HAP-1 (cell line): ENCODE results near the gene SLC2A10.

ENCODE experiments used
- DNase-seq, 2 experiments: peaks; one replicate each; pipeline ENCODE4 v3.0.0-alpha.2; 2016 to 2020; ENCODE audit warnings: low spot score in 2 of 2
- H3K27me3 ChIP-seq: fragments of 250-450 bp; sonication (Bioruptor Pico); 2 replicates; pipeline ENCODE4 v1.5.1; 2020; ENCODE audit warnings: low read depth, mild to moderate bottlenecking, moderate library complexity
- H3K36me3 ChIP-seq: fragments of 250-450 bp; sonication (Bioruptor Pico); replicated peaks from 2 replicates; pipeline ENCODE4 v1.5.1; 2020; ENCODE audit warnings: mild to moderate bottlenecking
- H3K4me1 ChIP-seq: fragments of 250-450 bp; sonication (Bioruptor Pico); 2 replicates; pipeline ENCODE4 v1.5.1; 2020; ENCODE audit warnings: mild to moderate bottlenecking
- H3K4me3 ChIP-seq: fragments of 250-450 bp; sonication (Bioruptor Pico); 2 replicates; pipeline ENCODE4 v1.5.1; 2020; ENCODE audit warnings: mild to moderate bottlenecking, moderate library complexity
- H3K9me3 ChIP-seq: fragments of 250-450 bp; sonication (Bioruptor Pico); 2 replicates; pipeline ENCODE4 v1.5.1; 2020; ENCODE audit warnings: mild to moderate bottlenecking, moderate library complexity
- in situ Hi-C: fragments of 300-500 bp; cut with MboI; formaldehyde crosslinking; loops from 3 replicates; pipeline ENCODE4 v1.14.3; 2020; ENCODE audit warnings: low sequenced_read_pairs, inconsistent platforms, mixed read lengths

SLC2A10 gene

DNA sequence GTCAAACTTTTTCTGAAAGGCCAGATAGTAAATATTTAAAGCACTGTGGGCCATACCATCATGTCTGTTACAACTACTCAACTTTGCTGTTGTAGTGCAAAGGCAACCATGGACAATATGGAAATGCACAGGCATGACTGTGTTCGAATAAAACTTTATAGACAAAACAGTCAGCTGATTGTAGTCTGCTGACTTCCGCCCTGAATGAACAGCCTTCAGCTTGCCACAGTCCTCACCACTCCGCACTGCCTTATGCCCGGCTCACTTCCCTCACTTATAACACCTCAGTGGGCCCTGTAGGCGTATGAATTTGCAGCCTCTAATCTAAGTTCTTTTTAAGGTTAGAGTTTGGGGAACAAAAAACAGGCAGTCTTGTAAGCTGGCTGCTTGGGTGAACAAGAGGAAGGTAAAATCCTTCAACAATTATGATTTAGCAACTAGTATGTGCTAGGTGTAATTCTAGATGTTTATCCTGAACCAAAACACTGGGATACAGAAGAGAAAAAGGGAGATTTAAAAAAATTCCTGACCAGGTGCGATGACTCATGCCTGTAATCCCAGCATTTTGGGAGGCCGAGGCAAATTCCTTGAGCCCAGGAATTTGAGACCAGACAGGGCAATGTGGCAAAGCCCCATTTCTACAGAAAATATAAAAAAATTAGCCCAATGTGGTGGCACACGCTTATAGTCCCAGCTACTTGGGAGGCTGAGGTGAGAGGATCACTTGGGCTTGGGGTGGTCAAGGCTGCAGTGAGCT lies 6.8 kb upstream of the SLC2A10 start:
- Histone ChIP-seq H3K4me1 (no peaks in the 10 kb centered on the region; the same call in 1 of the 2 replicates), H3K36me3 (no peaks in the 10 kb centered on the region), H3K27me3 (no peaks in the 10 kb centered on the region), H3K9me3 (no peaks in the 10 kb centered on the region), H3K4me3 (no peak overlapping the region)
- in situ Hi-C loops: no loop called here
- DNase-seq: no peak

DNA sequence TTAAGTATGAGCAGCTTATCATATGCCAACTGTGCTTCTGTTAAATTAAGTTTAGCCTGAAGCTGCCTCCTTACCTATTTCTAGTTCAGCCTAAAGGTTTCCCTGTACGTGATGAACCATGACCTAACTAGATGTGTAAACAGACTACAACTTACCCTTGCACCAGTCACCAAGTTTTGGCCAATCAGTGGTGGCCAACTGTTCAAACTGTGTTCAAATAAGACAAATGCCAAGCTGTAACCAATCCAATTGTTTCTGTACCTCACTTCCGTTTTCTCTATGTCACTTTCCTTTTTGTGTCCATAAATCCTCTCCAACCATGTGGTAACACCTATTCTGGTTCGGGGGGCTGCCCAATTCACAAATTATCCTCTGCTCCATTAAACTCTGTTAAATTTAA lies 6.0 kb upstream of the SLC2A10 start:
- no peak overlapping the region for H3K4me3 ChIP-seq
- H3K4me1 ChIP-seq: no peaks in the 10 kb centered on the region; the same call in 1 of the 2 replicates
- no peaks in the 10 kb centered on the region for H3K27me3 ChIP-seq
- no peak for DNase-seq
- in situ Hi-C loops: no loop called here
- no peaks in the 10 kb centered on the region for H3K9me3 ChIP-seq
- no peaks in the 10 kb centered on the region for H3K36me3 ChIP-seq

DNA sequence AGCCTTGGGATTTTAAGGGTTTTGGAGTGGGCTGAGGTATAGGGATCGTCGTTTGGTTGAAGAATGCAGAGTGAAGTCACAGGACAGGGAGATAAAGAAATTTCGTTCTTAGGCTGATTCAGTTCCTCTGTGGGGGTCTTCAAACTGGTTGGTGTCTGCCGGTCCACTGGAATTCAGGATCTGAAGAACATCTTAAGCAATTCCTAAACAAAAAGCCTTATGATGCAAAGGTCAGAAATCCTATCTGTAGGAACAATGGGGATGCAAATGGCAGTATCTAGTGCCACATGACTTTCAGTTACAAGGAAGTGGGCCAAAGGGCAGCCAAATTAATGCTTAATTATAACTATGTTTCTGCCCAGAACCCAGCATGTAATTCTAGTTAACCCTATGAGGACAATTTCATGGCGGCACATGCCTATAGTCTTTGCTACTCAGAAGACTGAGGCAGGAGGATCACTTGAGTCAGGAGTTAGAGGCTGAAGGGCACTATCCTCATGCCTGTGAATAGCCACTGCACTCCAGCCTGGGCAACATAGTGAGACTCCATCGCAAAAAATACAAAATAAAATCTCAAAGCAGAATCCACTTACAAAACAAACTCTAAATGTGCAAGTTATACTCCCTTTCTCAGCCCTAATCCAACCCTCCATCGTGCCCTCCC lies 4.6 kb upstream of the SLC2A10 start:
- H3K9me3 ChIP-seq: no peaks in the 10 kb centered on the region
- H3K36me3 ChIP-seq: no peaks in the 10 kb centered on the region
- no peak for DNase-seq
- H3K27me3 ChIP-seq: no peaks in the 10 kb centered on the region
- in situ Hi-C loops: no loop called here
- no peaks in the 10 kb centered on the region; the same call in 1 of the 2 replicates for H3K4me1 ChIP-seq
- H3K4me3 ChIP-seq: no peak overlapping the region

DNA sequence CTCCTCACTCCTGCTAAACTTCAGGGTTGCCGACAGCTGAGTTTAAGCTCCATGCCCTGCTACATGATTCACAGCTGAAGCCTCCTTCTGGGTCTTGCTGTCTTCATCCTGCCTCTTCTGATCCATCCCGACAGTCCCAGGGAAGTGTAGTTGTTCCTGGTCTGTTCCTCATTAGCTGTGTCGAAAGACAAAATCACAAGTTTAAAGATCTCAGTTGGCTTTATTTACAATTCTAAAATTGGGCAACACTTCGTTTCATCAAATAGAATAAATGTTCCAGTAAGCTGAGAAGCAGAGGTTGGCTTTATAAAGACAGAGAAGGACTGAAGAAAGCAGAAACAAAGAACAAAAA lies 4.1 kb upstream of the SLC2A10 start:
- in situ Hi-C loops: no loop called here
- no peak overlapping the region for H3K4me3 ChIP-seq
- H3K27me3 ChIP-seq: no peaks in the 10 kb centered on the region
- H3K36me3 ChIP-seq: no peaks in the 10 kb centered on the region
- H3K9me3 ChIP-seq: no peaks in the 10 kb centered on the region
- no peaks in the 10 kb centered on the region; the same call in 1 of the 2 replicates for H3K4me1 ChIP-seq
- DNase-seq: no peak

DNA sequence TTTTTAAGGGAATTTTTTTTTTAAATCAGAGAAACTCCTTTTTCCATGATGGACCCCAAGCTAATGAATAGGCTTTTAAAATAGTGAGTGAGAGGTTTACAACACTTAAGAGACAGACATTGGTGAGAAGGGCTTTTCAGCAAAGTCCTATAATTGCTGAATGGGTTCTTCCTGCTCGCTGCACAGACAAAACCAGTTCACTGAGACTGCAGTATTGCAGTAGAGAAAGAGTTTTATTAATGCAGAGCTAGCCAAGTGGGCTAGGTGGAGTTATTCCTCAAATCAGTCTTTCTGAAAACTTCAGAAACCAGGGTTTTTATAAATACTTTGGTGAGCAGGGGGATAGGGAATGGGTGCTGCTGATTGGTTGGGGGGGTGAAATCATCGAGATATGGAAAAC lies 3.2 kb upstream of the SLC2A10 start:
- Histone ChIP-seq H3K4me1 (no peaks in the 10 kb centered on the region; the same call in 1 of the 2 replicates), H3K9me3 (no peaks in the 10 kb centered on the region), H3K4me3 (no peak overlapping the region), H3K36me3 (no peaks in the 10 kb centered on the region), H3K27me3 (no peaks in the 10 kb centered on the region)
- no peak for DNase-seq
- in situ Hi-C loops: no loop called here

DNA sequence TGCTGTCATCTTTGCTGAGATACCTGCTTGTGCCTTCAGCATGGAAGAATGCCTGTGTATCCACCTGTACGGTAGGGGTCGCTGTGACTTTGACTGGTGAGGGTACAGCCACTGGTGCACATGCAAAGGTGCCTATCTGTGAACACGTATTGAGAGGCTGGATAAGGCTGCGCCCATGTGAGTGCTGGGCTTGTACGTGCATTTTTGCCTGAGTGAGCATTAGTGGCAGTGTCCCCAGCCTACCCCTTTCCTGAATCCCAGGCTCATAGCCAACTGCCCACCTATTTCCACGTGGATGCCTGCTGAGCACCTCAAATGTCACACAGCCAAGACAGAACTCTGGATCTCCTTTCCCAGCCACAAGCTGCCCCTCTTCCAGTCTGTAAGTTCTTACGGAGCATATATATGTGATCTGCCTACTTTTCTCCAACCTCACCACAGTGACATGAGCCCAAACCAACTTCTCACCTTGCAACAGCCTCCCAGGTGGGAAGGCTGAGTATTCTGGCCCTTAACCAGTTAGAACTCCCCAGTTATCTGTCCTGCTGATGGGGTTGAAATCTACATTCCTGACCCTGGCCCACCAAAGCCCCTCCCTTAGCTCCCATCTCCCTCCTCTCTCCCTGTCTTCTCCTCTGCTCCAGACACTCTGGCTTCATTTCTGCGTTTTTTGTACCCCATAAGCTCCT lies 1.1 kb upstream of the SLC2A10 start:
- Histone ChIP-seq H3K27me3 (no peaks in the 10 kb centered on the region), H3K36me3 (no peaks in the 10 kb centered on the region), H3K4me1 (no peaks in the 10 kb centered on the region; the same call in 1 of the 2 replicates), H3K9me3 (no peaks in the 10 kb centered on the region), H3K4me3 (no peak overlapping the region)
- no peak for DNase-seq
- in situ Hi-C loops: no loop called here

DNA sequence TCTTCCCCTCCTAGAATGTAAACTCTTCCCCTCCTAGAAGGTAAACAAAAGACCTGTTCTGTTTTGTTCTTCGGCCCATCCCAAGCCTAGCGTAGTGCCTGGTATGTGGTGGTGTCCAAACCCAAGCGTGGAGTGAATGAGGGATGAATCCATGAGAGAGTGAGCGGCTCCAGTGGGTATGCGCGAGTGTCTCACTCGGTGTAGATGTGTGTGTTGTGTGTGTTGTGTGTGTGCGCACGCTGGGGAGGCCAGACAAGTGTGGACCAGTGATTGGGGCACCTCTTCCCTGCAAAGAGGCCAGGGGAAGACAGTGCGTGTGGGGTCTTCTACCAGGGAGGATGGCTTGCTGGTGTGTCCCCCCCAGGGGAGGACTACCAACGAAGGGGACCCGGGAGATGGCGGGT lies 392 bp upstream of the SLC2A10 start:
- H3K36me3 ChIP-seq: no peaks in the 10 kb centered on the region
- H3K4me1 ChIP-seq: no peaks in the 10 kb centered on the region; the same call in 1 of the 2 replicates
- H3K27me3 ChIP-seq: no peaks in the 10 kb centered on the region
- no peak overlapping the region for H3K4me3 ChIP-seq
- H3K9me3 ChIP-seq: no peaks in the 10 kb centered on the region
- no peak for DNase-seq
- in situ Hi-C loops: no loop called here

DNA sequence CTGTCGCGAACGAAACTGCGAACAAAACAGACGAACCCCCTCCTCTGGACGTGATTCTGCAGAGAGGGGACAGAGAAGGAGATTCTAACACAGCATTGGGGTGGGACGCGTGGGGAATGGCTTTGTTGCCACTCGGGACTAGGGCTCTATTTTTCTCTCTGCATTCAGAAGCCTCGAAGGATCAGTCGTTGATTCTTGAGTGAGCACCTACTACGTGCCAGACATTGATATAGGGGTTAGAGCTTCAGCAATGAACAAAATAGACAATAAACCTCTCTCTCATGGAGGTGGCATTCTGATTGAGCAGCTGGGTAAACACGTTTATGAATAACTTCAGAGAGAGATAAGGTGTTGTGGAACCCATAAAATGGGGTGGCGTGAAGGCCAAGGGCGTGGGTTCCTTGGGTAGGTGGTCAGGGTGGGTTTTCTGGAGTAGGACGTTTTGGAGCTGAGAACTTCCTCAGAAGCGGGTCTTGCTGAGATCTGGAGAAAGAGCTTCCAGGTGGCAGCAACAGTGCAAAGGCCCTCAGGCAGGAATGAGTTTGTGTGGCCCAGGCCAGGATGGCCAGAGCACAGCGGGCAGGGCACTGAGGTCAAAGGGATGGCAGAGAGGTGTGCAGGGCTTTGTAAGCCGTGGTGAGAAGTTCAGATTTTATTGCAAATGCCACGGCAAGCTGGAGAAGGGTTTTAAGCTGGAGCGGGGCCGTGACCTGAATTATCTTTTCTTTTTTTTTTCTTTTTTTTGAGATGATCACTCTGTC lies 884 bp downstream of the SLC2A10 start:
- Histone ChIP-seq H3K9me3 (no peaks in the 10 kb centered on the region), H3K4me1 (no peaks in the 10 kb centered on the region), H3K4me3 (no peak overlapping the region), H3K27me3 (no peaks in the 10 kb centered on the region), H3K36me3 (no peaks in the 10 kb centered on the region)
- in situ Hi-C loops: no loop called here
- DNase-seq: no peak

DNA sequence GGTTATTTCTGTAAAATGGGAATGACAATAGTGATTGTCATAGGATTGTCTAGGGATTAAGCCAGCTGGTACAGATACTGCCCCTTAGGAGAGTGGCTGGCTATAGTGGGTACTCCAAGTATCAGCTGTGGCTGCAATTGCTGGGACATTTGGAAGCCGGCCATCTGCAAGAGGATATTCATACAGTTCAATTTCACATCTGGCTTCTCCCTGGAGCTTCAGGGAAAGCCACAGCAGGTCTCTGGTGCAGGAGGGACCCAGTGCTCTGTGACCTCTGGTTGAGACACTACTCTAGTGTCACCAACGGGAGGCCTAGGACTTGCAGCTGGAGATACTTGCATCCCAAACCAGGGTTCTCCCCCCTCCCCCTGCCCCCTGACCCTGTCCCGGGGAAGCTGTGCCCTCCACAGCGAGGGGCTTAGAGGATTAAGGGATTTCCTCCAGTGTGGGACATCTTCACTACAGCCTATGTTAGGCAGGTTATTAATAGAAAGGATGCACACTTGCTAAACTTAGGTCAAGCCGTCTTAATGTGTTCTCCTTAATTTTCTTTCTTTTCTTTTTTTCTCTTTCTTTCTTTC lies 2.7 kb downstream of the SLC2A10 start:
- Histone ChIP-seq H3K4me1 (no peaks in the 10 kb centered on the region), H3K27me3 (no peaks in the 10 kb centered on the region), H3K9me3 (no peaks in the 10 kb centered on the region), H3K4me3 (no peak overlapping the region), H3K36me3 (no peaks in the 10 kb centered on the region)
- in situ Hi-C loops: no loop called here
- DNase-seq: no peak

DNA sequence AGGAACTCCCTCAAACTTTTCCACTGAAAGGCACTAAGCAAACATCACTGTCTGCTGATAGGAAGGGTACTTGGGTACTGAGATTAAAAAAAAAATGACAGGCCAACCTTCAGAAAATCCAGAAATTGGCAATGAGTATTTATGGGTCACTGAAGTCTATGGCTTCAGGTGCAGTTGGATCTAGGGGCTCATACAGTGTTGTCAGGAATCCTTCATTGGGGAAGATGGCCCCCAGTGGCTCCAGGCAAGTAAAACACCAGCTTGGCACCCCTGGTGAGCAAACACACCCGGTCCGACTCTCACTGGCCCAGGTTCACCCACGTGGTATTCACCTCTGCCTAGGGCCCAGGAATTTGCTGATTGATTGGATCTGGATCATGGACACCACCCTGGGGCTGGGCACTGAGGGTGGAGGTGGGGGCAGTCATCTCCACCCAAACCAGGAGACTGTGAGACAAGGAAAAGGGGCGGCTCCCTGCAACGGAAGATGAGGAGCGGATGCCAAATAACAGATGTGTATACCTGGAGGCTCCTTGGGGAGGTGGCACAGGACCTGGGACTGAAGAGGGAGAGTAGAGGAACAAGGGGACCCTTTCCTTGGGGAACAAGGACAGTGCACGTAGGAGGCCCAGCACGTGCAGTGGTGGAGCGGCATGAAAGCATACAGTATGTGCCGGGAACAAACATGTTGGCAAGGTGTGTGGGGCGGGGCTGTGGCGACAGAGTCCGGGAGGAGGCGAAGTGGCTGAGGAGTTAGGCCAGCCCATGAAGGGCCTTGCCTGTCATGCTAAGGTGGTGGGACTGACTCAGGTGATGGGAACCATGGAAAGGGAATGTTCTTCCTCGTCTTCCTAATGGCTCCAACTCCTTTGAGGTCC lies 4.7 kb downstream of the SLC2A10 start:
- Histone ChIP-seq H3K27me3 (no peaks in the 10 kb centered on the region), H3K36me3 (no peaks in the 10 kb centered on the region), H3K4me3 (no peak overlapping the region), H3K9me3 (no peaks in the 10 kb centered on the region), H3K4me1 (no peaks in the 10 kb centered on the region)
- in situ Hi-C loops: no loop called here
- DNase-seq: no peak

DNA sequence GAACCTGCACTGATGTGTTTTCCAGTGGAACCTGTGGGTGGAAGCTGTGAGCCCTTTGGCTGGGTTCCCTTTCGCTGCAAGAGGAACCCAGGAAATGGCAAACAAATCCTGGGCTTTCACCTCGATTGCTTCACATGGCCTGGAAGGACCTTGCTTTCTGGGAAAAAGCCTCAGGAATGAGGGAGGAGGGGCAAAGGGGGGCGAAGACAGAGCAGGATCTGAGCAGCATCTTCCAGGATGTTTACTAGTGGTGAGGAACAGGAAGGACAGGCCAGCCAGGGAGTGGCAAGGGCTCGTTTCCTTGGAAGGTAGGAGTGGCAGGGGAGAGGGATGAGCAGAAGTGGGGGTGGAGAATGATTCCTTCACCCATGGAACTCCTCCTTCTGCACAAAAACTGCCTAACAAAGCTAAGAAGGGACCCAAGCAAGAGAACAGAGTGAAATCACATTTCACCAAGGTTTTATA lies 5.9 kb downstream of the SLC2A10 start:
- H3K27me3 ChIP-seq: no peaks in the 10 kb centered on the region
- no peaks in the 10 kb centered on the region for H3K4me1 ChIP-seq
- in situ Hi-C loops: no loop called here
- H3K36me3 ChIP-seq: no peaks in the 10 kb centered on the region
- H3K4me3 ChIP-seq: no peak overlapping the region
- H3K9me3 ChIP-seq: no peaks in the 10 kb centered on the region
- DNase-seq: no peak

DNA sequence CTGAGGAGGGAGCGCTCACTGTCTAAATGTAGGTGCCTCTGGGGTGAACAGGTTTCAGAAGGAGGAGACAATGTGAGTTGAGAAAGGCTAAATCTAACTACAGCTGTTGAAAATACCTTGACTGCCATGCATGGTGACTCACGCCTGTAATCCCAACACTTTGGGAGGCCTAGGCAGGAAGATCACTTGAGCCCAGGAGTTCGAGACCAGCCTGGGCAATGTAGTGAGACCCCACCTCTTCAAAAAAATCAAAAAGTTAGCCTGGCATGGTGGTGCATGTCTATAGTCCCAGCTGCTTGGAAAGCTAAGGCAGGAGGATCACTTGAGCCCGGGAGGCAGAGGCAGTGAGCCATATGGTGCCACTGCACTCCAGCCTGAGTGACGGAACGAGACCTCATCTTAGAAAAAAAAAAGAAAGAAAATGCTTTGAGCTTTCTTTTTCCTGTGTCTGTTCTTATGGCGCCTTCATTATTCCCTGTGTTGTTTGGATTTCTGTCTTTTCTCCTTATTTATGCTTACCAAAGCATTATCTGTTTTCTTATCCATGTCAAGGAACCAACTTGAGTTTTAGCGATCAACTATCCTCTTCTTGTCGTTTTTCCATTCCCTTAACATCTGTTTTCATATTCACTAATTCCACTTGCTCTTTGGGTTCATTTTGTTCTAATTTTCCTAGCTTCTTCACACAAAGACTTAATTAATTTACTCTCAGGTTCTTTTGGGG lies 8.5 kb downstream of the SLC2A10 start:
- in situ Hi-C loops: no loop called here
- Histone ChIP-seq H3K9me3 (no peaks in the 10 kb centered on the region), H3K27me3 (no peaks in the 10 kb centered on the region), H3K4me1 (no peaks in the 10 kb centered on the region), H3K4me3 (no peak overlapping the region), H3K36me3 (no peaks in the 10 kb centered on the region)
- no peak for DNase-seq
